ENCODE measurements around the gene PCK1. TPM values are rescaled to one million over a fixed set of nuclear protein-coding genes. Genes with fewer than 3 reads are reported as not detected.

The PCK1 gene
- total and polyA plus RNA-seq, 2 of the 13 experiments (the other 11 are each of a cell fraction or from before 2014, with no cell fraction given) = 6.5 to 12.6 TPM

- TF ChIP-seq PTBP1 (IDR thresholded peaks at IDR 0.05; ENCODE audit: low read depth, low read length, poor library complexity, severe bottlenecking) (no peak), BATF2 (CRISPR knock-in tag; IDR thresholded peaks at IDR 0.05) (no peak), KDM5B (CRISPR knock-in tag; IDR thresholded peaks at IDR 0.05; ENCODE audit: borderline replicate concordance) (no peak), ZNF670 (CRISPR knock-in tag; IDR thresholded peaks at IDR 0.05; ENCODE audit: borderline replicate concordance) (no peak), ZNF318 (CRISPR knock-in tag; IDR thresholded peaks at IDR 0.05) (no peak), ZMYM3 (CRISPR knock-in tag; IDR thresholded peaks at IDR 0.05) (peak; percentile 44; the same call in 1 of the 2 replicates), ATRX (CRISPR knock-in tag; IDR thresholded peaks at IDR 0.05; ENCODE audit: borderline replicate concordance) (no peak), ISL2 (CRISPR knock-in tag; IDR thresholded peaks at IDR 0.05) (0 out of 2 replicates have a peak, but pooled peaks have one; percentile 1), MXD3 (CRISPR knock-in tag; IDR thresholded peaks at IDR 0.05) (no peak), MED1 (CRISPR knock-in tag; IDR thresholded peaks at IDR 0.05) (no peak), NFIC (IDR thresholded peaks at IDR 0.05; ENCODE audit: low read length) (peak; percentile 34; the same call in 1 of the 2 replicates), BRF2 (CRISPR knock-in tag; IDR thresholded peaks at IDR 0.05) (no peak), ZNF547 (CRISPR knock-in tag; IDR thresholded peaks at IDR 0.05) (no peak), ZNF777 (CRISPR knock-in tag; IDR thresholded peaks at IDR 0.05) (no peak; the same call in 1 of the 2 replicates), KAT2B (IDR thresholded peaks at IDR 0.05; ENCODE audit: borderline replicate concordance, low read depth, low read length) (peak; percentile 67; the same call in 1 of the 2 replicates), MLXIP (CRISPR knock-in tag; IDR thresholded peaks at IDR 0.05; ENCODE audit: borderline replicate concordance) (no peak)
Measured at GRCh38 chr20:57557926-57558613, 2.8 kb upstream of the PCK1 start (continued).
